Upper lobe of left lung (tissue), 4 donors: Measurements from ENCODE around the gene STIM1.

Source experiments
- EP300 ChIP-seq, 4 donors: sonication (generic); formaldehyde crosslinking; IDR thresholded peaks; one replicate each; pipeline ENCODE4 v1.5.1; 2017; ENCODE audit warnings: antibody characterized with exemption in 4 of 4, control low read depth in 2 of 4
- POLR2A ChIP-seq, 4 donors: fragments of 450-650 bp; IDR thresholded peaks; one replicate each; pipeline ENCODE4 v1.5.1; 2016 to 2017; ENCODE audit warnings: antibody characterized with exemption in 4 of 4, mild to moderate bottlenecking in 2 of 4
- POLR2AphosphoS5 ChIP-seq, 2 donors: sonication (generic); formaldehyde crosslinking; IDR thresholded peaks; one replicate each; pipeline ENCODE4 v1.5.1; 2017; ENCODE audit warnings: antibody characterized with exemption in 2 of 2
- TF ChIP-seq, protein P1 (sequence below), 6 experiments: fragments of 450-650 bp in 4 of 6; fragments of 200-600 bp in 2 of 6; sonication (generic) in 2 of 6; IDR thresholded peaks; one replicate each; pipeline ENCODE4 v1.5.1; 2016 to 2019; ENCODE audit warnings: antibody characterized with exemption in 6 of 6

DNA sequence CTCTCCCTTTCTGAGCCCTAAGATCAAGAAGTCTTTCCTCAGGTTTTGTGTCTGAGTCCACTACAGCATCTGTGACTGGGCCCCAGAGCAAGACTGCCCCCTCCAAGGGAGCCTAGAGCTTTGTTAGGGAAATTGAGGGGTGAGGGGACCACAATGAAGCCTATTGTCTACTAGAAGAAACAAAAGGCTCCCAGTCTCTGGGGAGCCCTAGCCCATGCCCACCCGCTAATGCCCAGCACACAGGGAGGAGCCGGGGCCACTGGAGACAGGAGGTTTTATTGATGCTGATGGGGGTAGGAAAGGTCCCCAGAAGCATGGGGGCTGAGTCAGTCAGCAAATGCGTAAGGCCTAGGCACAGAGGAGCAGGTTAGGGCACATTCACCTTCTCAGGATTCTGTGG lies 28.7 kb upstream of the STIM1 start:
- TF ChIP-seq, protein P1, sequence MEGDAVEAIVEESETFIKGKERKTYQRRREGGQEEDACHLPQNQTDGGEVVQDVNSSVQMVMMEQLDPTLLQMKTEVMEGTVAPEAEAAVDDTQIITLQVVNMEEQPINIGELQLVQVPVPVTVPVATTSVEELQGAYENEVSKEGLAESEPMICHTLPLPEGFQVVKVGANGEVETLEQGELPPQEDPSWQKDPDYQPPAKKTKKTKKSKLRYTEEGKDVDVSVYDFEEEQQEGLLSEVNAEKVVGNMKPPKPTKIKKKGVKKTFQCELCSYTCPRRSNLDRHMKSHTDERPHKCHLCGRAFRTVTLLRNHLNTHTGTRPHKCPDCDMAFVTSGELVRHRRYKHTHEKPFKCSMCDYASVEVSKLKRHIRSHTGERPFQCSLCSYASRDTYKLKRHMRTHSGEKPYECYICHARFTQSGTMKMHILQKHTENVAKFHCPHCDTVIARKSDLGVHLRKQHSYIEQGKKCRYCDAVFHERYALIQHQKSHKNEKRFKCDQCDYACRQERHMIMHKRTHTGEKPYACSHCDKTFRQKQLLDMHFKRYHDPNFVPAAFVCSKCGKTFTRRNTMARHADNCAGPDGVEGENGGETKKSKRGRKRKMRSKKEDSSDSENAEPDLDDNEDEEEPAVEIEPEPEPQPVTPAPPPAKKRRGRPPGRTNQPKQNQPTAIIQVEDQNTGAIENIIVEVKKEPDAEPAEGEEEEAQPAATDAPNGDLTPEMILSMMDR (IDR thresholded peaks at IDR 0.05), result no peak
- no peak for TF ChIP-seq POLR2AphosphoS5 (IDR thresholded peaks at IDR 0.05)
- TF ChIP-seq EP300 (IDR thresholded peaks at IDR 0.05), result no peak
- TF ChIP-seq POLR2A (IDR thresholded peaks at IDR 0.05), result no peak
